ENCODE measurements around the gene DPH6.

The DPH6 gene

DNA sequence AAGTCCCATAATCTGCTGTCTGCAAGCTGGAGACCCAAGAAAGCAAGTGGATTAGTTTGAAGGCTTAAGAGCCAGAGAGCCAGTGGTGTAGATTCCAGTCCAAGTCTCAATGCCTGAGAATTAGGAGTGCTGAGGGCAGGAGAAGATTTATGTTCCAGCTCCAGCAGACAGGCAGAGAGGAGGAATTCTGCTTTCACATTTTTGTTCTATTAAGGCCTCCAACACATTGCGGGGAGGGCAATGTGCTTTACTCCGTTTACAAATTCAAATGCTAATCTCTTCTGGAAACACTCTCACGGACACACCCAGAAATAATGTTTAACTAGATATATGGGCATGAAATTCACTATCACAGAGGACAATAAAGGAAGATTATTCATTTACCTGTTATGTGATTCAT lies 54.0 kb downstream of the DPH6 start:
- no peaks in the 10 kb centered on the region for H3K9me3 ChIP-seq (ENCODE audit: control insufficient read depth, low read length)
- WGBS, 2 experiments = 97 to 100% methylated on average over 2 of the region's 3 CpGs
- H3K4me1 ChIP-seq (ENCODE audit: control insufficient read depth, insufficient read depth, low read length) = no peaks in the 10 kb centered on the region

DNA sequence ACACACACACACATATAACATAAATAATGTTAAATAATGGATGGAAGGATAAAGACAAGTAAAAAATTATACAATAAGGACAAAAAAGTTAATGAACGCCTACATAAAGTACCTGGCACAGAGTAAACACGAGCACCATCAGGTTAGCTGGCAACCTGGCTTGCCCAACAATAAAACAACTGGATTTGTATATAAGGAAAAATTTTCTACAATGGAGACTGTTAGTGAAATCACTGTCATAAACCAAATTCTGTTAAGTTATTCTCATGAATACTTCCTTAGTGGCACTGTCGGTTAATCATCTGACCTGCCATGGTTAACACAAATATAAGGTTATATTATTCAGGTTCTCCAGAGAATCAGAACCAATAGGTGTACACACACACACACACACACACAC lies 54.8 kb downstream of the DPH6 start:
- H3K36me3 ChIP-seq (ENCODE audit: control insufficient read depth, insufficient read depth, low read length) = no peaks in the 10 kb centered on the region
- no peaks in the 10 kb centered on the region for H3K27me3 ChIP-seq (ENCODE audit: control insufficient read depth, insufficient read depth, low read length, poor library complexity, severe bottlenecking)
- 94% methylated on average over 3 of the region's 3 CpGs for WGBS, 2 experiments
- H3K9me3 ChIP-seq (ENCODE audit: control insufficient read depth, low read length) = no peaks in the 10 kb centered on the region
- H3K4me1 ChIP-seq (ENCODE audit: control insufficient read depth, insufficient read depth, low read length) = no peaks in the 10 kb centered on the region
- H3K27ac ChIP-seq (ENCODE audit: insufficient read depth, low read depth, low read length, poor library complexity, severe bottlenecking) = no peak overlapping the region
- H3K4me3 ChIP-seq (ENCODE audit: insufficient read depth, low read depth, low read length) = no peak overlapping the region

More for the DNA sequence above, 54.0 kb downstream of the DPH6 start:
- Histone ChIP-seq H3K36me3 (ENCODE audit: control insufficient read depth, insufficient read depth, low read length) (no peaks in the 10 kb centered on the region), H3K27ac (ENCODE audit: insufficient read depth, low read depth, low read length, poor library complexity, severe bottlenecking) (no peak overlapping the region), H3K27me3 (ENCODE audit: control insufficient read depth, insufficient read depth, low read length, poor library complexity, severe bottlenecking) (no peaks in the 10 kb centered on the region), H3K4me3 (ENCODE audit: insufficient read depth, low read depth, low read length) (no peak overlapping the region)

DNA sequence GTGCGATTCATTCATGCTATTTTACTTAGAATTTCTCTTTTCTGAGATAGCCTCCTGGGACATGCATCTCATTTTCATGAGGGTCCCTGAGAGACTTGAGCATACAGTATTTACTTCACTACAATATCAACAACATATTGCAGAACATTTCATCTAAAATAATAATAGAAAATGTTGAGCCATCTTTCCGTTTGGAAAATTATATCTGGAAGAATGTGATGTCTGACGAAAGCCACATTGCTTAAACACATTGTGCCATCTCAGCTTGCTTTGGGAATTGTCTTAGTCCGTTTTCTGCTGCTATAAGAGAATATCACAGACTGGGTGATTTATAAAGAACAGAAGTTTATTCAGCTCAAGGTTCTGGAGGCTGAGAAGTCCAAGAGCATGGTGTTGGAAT lies 55.5 kb downstream of the DPH6 start:
- Histone ChIP-seq H3K27me3 (ENCODE audit: control insufficient read depth, insufficient read depth, low read length, poor library complexity, severe bottlenecking) (no peaks in the 10 kb centered on the region), H3K4me1 (ENCODE audit: control insufficient read depth, insufficient read depth, low read length) (no peaks in the 10 kb centered on the region), H3K27ac (ENCODE audit: insufficient read depth, low read depth, low read length, poor library complexity, severe bottlenecking) (no peak overlapping the region), H3K4me3 (ENCODE audit: insufficient read depth, low read depth, low read length) (no peak overlapping the region), H3K9me3 (ENCODE audit: control insufficient read depth, low read length) (no peaks in the 10 kb centered on the region), H3K36me3 (ENCODE audit: control insufficient read depth, insufficient read depth, low read length) (no peaks in the 10 kb centered on the region)
- WGBS, 2 experiments = 93 to 97% methylated on average over 4 of the region's 4 CpGs

DNA sequence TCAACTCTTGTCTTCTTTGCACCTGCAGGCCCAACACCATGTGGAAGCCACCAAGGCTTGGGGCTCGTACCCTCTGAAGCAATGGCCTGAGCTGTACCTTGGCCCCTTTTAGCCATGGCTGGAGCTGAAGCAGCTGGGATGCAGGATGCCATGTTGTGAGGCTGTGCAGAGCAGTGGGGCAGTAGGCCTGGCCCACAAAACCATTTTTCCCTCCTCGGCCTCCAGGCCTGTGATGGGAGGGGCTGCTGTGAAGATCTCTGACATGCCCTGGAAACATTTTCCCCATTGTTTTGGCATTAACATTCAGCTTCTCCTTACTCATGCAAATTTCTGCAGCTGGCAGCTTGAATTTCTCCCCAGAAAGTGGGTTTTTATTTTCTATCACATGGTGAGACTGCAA lies 58.5 kb downstream of the DPH6 start:
- WGBS, 2 experiments = 94 to 95% methylated on average over 2 of the region's 2 CpGs
- no peak overlapping the region for H3K4me3 ChIP-seq (ENCODE audit: insufficient read depth, low read depth, low read length)

DNA sequence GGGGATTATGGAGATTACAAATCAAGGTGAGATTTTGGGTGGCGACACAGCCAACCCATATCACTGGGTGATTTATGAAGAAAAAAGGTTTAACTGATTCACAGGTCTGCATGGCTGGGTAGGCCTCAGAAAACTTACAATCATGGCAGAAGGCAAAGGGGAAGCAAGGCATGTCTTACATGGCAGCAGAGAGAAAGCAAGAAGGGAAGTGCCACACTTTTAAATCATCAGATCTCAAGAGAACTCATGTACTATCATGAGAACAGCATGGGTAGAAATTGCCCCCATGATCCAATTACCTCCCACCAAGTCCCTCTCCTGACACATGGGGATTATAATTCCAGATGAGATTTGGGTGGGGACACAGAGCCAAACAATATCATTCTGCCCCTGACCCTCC lies 59.7 kb downstream of the DPH6 start:
- no peaks in the 10 kb centered on the region for H3K27me3 ChIP-seq (ENCODE audit: control insufficient read depth, insufficient read depth, low read length, poor library complexity, severe bottlenecking)
- H3K9me3 ChIP-seq (ENCODE audit: control insufficient read depth, low read length) = no peaks in the 10 kb centered on the region
- H3K4me1 ChIP-seq (ENCODE audit: control insufficient read depth, insufficient read depth, low read length) = no peaks in the 10 kb centered on the region
- no peak overlapping the region for H3K4me3 ChIP-seq (ENCODE audit: insufficient read depth, low read depth, low read length)
- H3K36me3 ChIP-seq (ENCODE audit: control insufficient read depth, insufficient read depth, low read length) = peaks cover 2% of the 10 kb centered on the region
- 90 to 100% methylated on average over 1 of the region's 1 CpG for WGBS, 2 experiments
- no peak overlapping the region for H3K27ac ChIP-seq (ENCODE audit: insufficient read depth, low read depth, low read length, poor library complexity, severe bottlenecking)

More for the DNA sequence above, 58.5 kb downstream of the DPH6 start:
- H3K9me3 ChIP-seq (ENCODE audit: control insufficient read depth, low read length) = no peaks in the 10 kb centered on the region
- H3K4me1 ChIP-seq (ENCODE audit: control insufficient read depth, insufficient read depth, low read length) = no peaks in the 10 kb centered on the region
- no peaks in the 10 kb centered on the region for H3K27me3 ChIP-seq (ENCODE audit: control insufficient read depth, insufficient read depth, low read length, poor library complexity, severe bottlenecking)
- peaks cover 2% of the 10 kb centered on the region for H3K36me3 ChIP-seq (ENCODE audit: control insufficient read depth, insufficient read depth, low read length)
- H3K27ac ChIP-seq (ENCODE audit: insufficient read depth, low read depth, low read length, poor library complexity, severe bottlenecking) = no peak overlapping the region

DNA sequence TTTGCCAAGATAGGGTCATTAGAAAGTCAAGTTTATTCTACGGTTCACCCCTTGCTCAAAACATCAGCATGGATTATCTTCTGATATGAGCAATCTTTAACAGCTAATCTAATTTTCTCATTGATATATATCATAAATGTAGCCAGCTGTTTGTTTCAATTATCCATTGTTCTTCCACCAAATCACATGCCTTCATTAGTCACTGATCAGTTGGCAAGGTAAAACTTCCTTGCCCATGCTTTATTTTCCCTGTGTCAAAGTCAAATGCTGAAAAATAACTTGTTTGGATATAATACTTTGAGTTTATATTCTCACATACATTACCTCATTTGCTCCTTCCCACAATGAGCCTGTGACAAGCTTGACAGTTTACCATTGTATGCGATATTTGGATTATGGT lies 60.6 kb downstream of the DPH6 start:
- WGBS, 2 experiments = 91 to 100% methylated on average over 1 to 2 of the region's 2 CpGs
- H3K4me1 ChIP-seq (ENCODE audit: control insufficient read depth, insufficient read depth, low read length) = no peaks in the 10 kb centered on the region
- H3K36me3 ChIP-seq (ENCODE audit: control insufficient read depth, insufficient read depth, low read length) = peaks cover 2% of the 10 kb centered on the region
- no peak overlapping the region for H3K27ac ChIP-seq (ENCODE audit: insufficient read depth, low read depth, low read length, poor library complexity, severe bottlenecking)
- no peak overlapping the region for H3K4me3 ChIP-seq (ENCODE audit: insufficient read depth, low read depth, low read length)
- no peaks in the 10 kb centered on the region for H3K9me3 ChIP-seq (ENCODE audit: control insufficient read depth, low read length)
- no peaks in the 10 kb centered on the region for H3K27me3 ChIP-seq (ENCODE audit: control insufficient read depth, insufficient read depth, low read length, poor library complexity, severe bottlenecking)

DNA sequence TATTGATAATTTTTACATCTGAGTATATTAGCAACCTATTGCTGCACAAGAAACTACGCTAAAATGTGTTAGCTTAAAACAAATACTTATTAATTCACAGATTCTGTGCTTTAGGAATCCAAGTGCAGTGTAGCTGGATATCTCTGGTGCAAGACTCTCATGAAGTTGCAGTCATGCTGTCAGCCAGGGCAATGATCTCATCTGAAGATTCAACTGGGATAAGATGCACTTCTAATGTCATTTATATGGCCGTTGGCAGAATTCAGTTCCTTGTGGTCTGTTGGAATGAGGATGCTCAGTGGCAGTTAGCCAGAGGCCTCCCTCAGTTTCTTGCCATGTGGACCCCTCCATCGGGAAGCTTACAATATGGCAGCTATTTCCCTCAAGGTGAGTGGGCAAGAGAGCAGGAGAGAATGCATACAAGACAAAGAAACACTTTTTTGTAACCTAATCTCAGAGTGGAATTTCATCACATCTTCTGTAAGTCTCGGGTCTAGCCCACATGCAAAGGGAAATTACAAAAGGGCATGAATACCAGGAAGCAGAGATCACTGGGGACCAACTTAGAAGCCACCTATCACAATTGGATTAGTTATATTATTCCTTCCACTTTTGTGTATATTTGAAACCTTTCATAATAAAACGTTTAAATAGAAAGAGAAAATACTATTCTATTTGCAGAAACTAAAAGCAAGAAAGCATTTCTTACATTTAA lies 61.6 kb downstream of the DPH6 start:
- WGBS, 2 experiments = 95 to 96% methylated on average over 4 of the region's 5 CpGs
- Histone ChIP-seq H3K9me3 (ENCODE audit: control insufficient read depth, low read length) (no peaks in the 10 kb centered on the region), H3K36me3 (ENCODE audit: control insufficient read depth, insufficient read depth, low read length) (peaks cover 2% of the 10 kb centered on the region), H3K27me3 (ENCODE audit: control insufficient read depth, insufficient read depth, low read length, poor library complexity, severe bottlenecking) (no peaks in the 10 kb centered on the region), H3K4me1 (ENCODE audit: control insufficient read depth, insufficient read depth, low read length) (peaks cover 2% of the 10 kb centered on the region), H3K27ac (ENCODE audit: insufficient read depth, low read depth, low read length, poor library complexity, severe bottlenecking) (no peak overlapping the region), H3K4me3 (ENCODE audit: insufficient read depth, low read depth, low read length) (no peak overlapping the region)

DNA sequence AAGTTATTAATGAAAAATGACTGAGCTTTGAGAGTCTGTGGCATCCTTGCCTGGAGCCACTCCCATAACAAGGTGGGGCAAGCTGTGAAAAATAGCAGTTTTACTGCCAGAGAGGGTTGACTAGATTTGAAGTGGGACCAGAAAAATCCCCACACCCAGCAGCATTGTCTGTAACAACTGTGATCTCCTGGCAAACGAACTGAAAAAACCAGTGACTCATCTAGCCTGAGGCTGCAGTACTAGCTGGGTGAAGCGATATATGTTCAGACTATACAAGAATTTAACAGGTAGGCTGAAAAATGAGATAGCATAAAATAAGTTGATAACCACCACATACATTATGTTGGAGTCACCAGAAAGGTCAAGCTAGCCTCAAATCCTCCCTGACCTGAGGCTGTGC lies 64.0 kb downstream of the DPH6 start:
- no peaks in the 10 kb centered on the region for H3K9me3 ChIP-seq (ENCODE audit: control insufficient read depth, low read length)
- no peak overlapping the region for H3K27ac ChIP-seq (ENCODE audit: insufficient read depth, low read depth, low read length, poor library complexity, severe bottlenecking)
- peaks cover 2% of the 10 kb centered on the region for H3K36me3 ChIP-seq (ENCODE audit: control insufficient read depth, insufficient read depth, low read length)
- H3K4me3 ChIP-seq (ENCODE audit: insufficient read depth, low read depth, low read length) = no peak overlapping the region
- WGBS, 2 experiments = 71 to 78% methylated on average over 2 of the region's 2 CpGs
- peaks cover 7% of the 10 kb centered on the region for H3K4me1 ChIP-seq (ENCODE audit: control insufficient read depth, insufficient read depth, low read length)
- no peaks in the 10 kb centered on the region for H3K27me3 ChIP-seq (ENCODE audit: control insufficient read depth, insufficient read depth, low read length, poor library complexity, severe bottlenecking)

DNA sequence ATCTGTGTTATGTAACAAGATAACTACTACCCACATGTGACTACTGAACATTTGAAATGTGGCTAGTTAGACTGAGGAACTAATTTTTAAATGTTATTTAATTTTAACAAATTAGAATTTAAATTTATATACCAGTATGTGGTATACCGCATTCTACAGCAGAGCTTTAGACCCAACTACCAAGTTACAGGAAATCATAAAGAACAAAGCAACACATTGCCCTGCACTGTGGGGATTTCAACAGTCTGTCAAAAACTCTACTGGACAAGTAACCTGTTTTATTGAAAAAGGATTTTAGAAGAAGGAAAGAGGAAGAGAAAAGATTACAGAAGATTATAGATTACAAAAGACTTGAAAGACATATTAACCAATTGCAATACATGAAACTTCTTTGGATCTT lies 64.9 kb downstream of the DPH6 start:
- Histone ChIP-seq H3K36me3 (ENCODE audit: control insufficient read depth, insufficient read depth, low read length) (peaks cover 2% of the 10 kb centered on the region), H3K4me1 (ENCODE audit: control insufficient read depth, insufficient read depth, low read length) (peaks cover 7% of the 10 kb centered on the region), H3K27ac (ENCODE audit: insufficient read depth, low read depth, low read length, poor library complexity, severe bottlenecking) (no peak overlapping the region), H3K27me3 (ENCODE audit: control insufficient read depth, insufficient read depth, low read length, poor library complexity, severe bottlenecking) (no peaks in the 10 kb centered on the region), H3K9me3 (ENCODE audit: control insufficient read depth, low read length) (no peaks in the 10 kb centered on the region), H3K4me3 (ENCODE audit: insufficient read depth, low read depth, low read length) (no peak overlapping the region)
- WGBS, 2 experiments = 83 to 100% methylated on average over 1 of the region's 1 CpG

DNA sequence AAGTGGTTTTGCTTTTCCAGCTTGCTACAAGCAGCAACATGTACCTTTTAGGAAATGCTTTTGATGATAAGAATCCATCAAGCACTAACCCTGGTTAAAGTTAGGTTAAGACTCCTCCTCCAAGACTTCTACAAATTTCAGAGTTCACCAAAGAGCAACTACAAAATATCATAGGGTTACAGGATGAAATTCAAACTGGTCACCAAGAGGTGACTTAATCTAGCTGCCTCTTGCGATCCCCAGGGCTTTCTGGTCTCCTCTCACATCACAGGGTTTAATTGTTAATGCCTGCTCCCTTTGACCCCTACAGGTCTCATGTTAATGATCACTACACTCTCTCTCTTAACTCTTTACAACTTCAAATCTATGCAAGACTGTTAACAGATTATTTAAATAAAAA lies 66.5 kb downstream of the DPH6 start:
- WGBS, 2 experiments = 24 to 27% methylated on average over 1 of the region's 1 CpG

More for the DNA sequence above, 66.5 kb downstream of the DPH6 start:
- H3K4me3 ChIP-seq (ENCODE audit: insufficient read depth, low read depth, low read length) = no peak overlapping the region
- peaks cover 2% of the 10 kb centered on the region for H3K36me3 ChIP-seq (ENCODE audit: control insufficient read depth, insufficient read depth, low read length)
- no peaks in the 10 kb centered on the region for H3K9me3 ChIP-seq (ENCODE audit: control insufficient read depth, low read length)
- H3K27me3 ChIP-seq (ENCODE audit: control insufficient read depth, insufficient read depth, low read length, poor library complexity, severe bottlenecking) = no peaks in the 10 kb centered on the region
- peaks cover 7% of the 10 kb centered on the region for H3K4me1 ChIP-seq (ENCODE audit: control insufficient read depth, insufficient read depth, low read length)
- H3K27ac ChIP-seq (ENCODE audit: insufficient read depth, low read depth, low read length, poor library complexity, severe bottlenecking) = no peak overlapping the region
